ENCODE data around the gene ARHGAP26.
"Not testable (repeated sequence)": the region's sequence is repeated elsewhere in the genome, so short reads cannot be mapped to it uniquely, and the experiment has no call there.

Gene ARHGAP26

DNA sequence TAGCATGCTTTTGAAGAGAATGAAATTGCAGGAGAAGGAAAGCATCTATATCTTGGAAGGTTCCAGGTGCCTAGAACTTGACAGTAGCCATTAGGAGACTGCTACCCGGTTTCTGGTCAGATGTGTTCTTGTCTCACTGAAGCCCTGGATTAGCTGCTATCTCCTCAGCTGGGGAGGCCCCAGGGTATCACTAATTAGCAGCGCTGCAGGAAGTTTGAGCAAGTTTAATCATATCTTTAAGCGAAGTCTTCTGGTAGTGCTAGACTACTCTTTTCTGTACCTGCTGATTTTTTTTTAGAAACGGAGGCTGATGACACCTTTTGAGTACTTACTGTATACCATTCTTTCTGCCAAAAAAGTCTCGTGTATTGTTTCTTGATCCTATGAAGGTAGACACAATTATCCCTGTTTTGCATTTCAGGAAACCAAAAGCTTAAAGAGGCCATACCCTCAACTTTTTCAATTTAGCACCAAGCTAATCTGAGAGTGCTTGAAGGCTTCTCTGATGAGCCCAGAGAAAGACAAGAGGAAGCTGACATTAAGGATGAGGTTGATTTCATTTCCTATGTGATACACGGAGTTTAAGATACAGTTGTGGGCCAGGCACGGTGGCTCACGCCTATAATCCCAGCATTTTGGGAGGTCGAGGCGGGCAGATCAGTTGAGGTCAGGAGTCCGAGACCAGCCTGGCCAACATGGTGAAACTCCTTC, 201.3 kb downstream of the ARHGAP26 start:
- no peak for DNase-seq

GRCh38 chr5:142972064-142972570, 201.9 kb downstream of the ARHGAP26 start:
- no peak for DNase-seq

DNA sequence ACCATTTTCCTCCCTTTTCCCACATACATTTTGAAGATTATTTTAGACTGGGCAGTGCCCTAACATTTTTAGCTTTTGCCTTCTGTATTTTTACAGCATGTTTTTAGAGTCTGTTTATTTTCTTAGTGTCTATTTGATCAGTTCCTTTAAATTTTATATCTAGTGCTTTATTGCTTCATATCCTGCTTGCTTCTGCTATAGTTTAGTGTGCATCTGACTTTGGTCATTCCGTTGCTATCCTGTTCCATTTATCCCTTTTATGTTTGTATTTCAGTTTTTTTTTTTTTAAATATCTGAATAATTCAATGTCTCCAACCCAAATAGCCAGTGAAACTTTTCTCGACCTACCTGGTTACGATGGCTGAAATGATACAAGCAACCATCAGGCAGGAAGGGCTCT, 203.8 kb downstream of the ARHGAP26 start:
- no peak for DNase-seq

- no peak for DNase-seq
These were observed 204.2 kb downstream of the ARHGAP26 start for GRCh38 chr5:142974409-142974808.

GRCh38 chr5:142976861-142977260, 206.7 kb downstream of the ARHGAP26 start:
- DNase-seq = no peak

DNA sequence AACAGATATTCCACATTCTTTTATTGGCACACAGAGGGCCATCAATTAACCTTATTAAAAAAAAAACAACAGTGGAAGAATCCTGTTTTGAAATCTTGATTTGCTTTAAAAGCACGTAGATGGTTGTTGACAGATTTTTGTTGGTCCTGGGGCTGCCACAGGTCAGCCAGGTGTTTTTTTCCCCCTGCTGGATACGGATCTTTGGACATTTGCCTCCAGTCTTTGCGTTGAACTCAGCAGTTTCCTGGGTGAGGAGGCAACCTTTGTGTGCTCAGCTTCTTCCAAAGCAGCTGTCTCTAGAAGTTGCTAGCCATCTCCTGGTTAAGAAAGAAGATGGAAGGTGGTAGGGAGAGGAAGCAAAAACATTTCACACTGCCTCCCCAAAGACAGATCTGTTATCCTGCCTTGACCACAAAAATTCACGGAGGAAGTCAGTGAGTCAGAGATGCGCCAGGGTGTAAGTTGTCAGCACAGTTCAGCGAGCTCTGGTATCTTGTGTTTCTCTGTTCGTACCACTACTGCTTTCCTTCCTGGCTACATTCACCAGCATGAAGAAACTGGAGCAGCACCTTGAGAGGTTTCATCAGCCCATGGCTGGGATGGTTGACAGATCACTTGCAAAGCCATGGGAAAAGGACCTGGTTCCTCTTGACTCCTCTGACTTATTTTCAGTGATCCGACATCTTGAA, 207.3 kb downstream of the ARHGAP26 start:
- no peak for DNase-seq

GRCh38 chr5:142978252-142978651, 208.1 kb downstream of the ARHGAP26 start:
- no peak for DNase-seq

GRCh38 chr5:142978726-142979125, 208.5 kb downstream of the ARHGAP26 start:
- DNase-seq = no peak

DNA sequence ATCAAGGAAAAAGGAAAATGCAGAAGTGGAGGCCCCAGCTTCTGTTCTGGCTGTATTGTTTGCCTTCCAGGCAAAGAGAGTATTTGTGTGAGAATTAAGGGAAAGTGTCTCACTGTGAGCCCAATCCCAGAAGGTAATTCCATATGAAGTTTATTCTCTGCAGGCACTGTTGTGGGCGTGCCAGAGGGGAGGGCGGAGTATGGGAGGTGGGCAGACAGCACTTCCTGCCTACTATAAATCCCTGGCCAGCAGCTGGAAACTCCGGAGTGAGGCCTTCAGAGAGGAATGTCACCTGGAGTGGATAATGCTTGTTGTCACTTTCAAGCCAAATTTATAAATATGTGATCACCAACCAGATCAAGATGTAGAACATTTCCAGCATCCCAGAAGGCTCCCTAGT, 209.5 kb downstream of the ARHGAP26 start:
- no peak for DNase-seq

GRCh38 chr5:142981475-142981874, 211.3 kb downstream of the ARHGAP26 start:
- DNase-seq = peak; percentile 15

DNA sequence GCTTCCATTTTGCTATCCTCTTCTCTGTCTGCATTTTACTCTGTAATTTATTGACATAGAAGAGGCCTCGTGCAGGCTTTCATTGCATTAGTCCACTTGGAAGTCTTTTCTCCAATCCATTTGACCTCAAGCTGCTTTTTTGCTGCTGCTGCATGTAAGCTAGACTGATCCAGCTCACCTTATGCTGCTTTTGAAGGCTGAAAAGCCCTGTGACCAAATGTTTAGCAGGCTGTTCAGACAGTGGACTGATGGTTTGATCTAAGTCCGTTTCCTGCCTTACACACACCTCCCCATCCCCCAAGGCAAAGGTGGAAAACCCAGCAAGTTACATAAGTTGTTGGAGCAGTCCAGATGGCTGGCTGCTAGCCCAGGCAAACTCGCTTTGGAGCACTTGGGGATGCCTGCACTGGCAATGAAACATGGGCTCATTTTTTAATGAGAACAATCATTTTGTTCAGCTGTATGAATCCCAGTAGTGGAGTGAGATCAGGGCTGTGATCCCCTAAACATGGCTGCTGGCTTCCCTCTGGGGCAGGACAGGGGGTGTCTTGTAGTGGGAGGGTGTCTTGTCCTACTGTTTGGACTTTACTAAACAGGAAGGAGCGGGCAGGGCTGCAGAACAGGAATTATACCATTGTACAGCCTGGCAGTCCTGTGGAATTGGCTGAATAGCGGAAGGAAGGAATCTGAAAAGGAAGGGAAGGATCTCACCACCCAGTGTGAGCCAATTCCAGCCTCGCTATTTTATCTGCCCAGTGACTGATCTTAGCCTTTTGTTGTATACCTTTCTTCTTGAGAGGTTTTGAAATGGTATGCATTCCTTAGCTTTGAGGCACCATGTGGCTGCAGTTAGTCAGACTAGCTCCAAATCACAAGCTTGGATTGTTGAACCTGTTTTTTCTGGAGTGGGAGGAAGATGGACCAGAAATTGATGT, 212.0 kb downstream of the ARHGAP26 start:
- peak; percentile 44 for DNase-seq

DNA sequence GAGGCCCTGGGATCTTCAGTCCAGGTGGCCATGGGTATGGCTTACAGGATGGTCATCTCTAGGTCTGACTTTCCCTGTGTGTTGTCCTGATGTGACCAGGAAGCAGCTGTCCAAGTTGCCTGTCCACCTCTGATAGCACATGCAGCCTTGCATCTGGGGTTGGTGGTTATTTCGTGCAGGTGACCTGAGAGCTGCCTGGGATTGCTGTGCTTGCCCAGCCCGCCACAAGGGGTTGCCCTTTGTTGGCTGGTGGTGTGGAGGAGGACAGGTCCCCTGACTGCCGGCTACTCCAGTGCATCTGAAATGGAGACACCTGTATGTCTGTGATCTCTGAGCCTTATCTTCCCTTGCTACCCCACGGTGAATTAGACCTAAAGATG, 212.6 kb downstream of the ARHGAP26 start:
- DNase-seq = no peak

GRCh38 chr5:142984011-142984410, 213.8 kb downstream of the ARHGAP26 start:
- DNase-seq = no peak

- no peak for DNase-seq
These were observed 214.3 kb downstream of the ARHGAP26 start for GRCh38 chr5:142984525-142984924.

- not testable (repeated sequence) for DNase-seq
These were observed 219.1 kb downstream of the ARHGAP26 start for GRCh38 chr5:142989270-142989669.

DNA sequence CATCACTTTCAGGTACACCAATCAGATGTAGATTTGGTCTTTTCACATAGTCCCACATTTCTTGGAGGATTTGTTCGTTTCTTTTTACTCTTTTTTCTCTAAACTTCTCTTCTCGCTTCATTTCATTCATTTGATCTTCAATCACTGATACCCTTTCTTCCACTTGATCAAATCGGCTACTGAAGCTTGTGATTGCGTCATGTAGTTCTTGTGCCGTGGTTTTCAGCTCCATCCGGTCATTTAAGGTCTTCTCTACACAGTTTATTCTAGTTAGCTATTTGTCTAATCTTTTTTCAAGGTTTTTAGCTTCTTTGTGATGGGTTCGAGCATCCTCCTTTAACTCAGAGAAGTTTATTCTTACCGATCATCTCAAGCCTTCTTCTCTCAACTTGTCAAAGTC, 219.9 kb downstream of the ARHGAP26 start:
- DNase-seq = not testable (repeated sequence)

GRCh38 chr5:142994218-142994617, 224.0 kb downstream of the ARHGAP26 start:
- DNase-seq = no peak

- DNase-seq = not testable (repeated sequence)
These were observed 225.4 kb downstream of the ARHGAP26 start for GRCh38 chr5:142995621-142996020.

DNA sequence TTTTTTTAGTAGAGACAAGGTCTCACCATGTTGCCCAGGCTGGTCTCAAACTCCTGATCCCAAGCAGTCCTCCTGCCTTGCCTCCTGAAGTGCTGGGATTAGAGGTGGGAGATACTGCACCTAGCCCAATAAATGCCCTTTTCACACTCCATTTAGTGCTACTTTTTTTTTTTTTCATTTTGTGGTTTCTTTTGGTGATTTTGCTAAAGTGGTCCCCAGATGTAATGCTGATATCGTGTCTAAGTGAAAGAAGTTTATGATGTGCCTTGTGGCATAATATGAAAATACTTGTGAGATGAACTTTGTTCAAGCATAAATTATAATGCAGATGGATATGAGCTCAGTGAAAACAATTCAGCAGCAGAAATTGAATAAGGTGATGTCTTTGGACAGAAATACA, 227.4 kb downstream of the ARHGAP26 start:
- DNase-seq = no peak

DNA sequence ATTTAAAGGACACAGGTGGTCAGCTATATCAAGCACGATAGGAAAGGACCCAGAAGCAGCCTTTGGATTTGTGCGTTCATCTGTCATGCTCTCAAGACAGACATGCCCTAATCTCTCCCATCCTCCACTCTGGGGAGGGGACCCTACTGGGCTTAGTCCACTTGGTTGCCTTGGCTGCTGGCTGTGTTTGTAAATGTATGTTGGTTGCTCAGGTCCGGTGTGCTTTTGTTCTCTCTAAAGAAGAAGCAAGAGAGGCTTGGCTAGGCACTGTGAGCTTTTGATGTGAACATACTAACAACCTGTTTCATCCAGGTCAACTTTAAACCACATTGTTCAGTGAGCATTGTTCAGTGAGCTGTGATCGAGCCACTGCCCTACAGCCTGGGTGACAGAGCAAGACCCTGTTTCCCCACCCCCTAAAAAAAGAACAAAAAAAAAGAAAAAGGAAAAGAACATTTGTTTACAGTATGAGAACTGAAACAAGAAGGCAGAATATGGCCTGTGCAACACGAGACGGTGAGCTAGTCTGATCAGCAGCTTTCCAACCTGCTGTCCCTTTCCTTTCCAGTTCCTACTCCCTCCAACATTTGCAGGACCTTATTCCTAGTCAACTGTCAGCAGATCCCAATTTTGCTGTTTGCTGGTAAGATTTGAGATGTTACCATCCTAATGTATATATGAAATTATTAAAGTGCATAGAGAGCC, 228.3 kb downstream of the ARHGAP26 start:
- DNase-seq = no peak

GRCh38 chr5:143000551-143000950, 230.4 kb downstream of the ARHGAP26 start:
- DNase-seq = not testable (repeated sequence)

GRCh38 chr5:143001764-143002351, 231.7 kb downstream of the ARHGAP26 start:
- no peak for DNase-seq

Measured in NCI-H1105 treated with DMSO at 0.1 percent for 48 hours (cell line).